BLaER1 (cell line): ENCODE results near the gene ZBTB20.

Source experiments
- H3K27ac ChIP-seq: shearing (Covaris generic); formaldehyde crosslinking; 2 replicates; pipeline ENCODE4 v1.8.1; 2022
- H3K27me3 ChIP-seq: shearing (Covaris generic); formaldehyde crosslinking; 2 replicates; pipeline ENCODE4 v1.8.1; 2022
- H3K36me3 ChIP-seq: shearing (Covaris generic); formaldehyde crosslinking; 2 replicates; pipeline ENCODE4 v1.8.1; 2022
- H3K4me1 ChIP-seq: shearing (Covaris generic); formaldehyde crosslinking; 2 replicates; pipeline ENCODE4 v1.8.1; 2022
- H3K4me2 ChIP-seq: shearing (Covaris generic); formaldehyde crosslinking; 2 replicates; pipeline ENCODE4 v1.8.1; 2022
- H3K4me3 ChIP-seq: shearing (Covaris generic); formaldehyde crosslinking; 2 replicates; pipeline ENCODE4 v1.8.1; 2022
- H3K9ac ChIP-seq: shearing (Covaris generic); formaldehyde crosslinking; 2 replicates; pipeline ENCODE4 v1.8.1; 2022
- H3K9me3 ChIP-seq: shearing (Covaris generic); formaldehyde crosslinking; 2 replicates; pipeline ENCODE4 v1.8.1; 2022
- H4K20me1 ChIP-seq: shearing (Covaris generic); formaldehyde crosslinking; 2 replicates; pipeline ENCODE4 v1.8.1; 2022
- Cebpa-rat ChIP-seq: shearing (Covaris generic); IDR thresholded peaks from 2 replicates; pipeline ENCODE4 v1.8.1; 2022

ZBTB20 gene

DNA sequence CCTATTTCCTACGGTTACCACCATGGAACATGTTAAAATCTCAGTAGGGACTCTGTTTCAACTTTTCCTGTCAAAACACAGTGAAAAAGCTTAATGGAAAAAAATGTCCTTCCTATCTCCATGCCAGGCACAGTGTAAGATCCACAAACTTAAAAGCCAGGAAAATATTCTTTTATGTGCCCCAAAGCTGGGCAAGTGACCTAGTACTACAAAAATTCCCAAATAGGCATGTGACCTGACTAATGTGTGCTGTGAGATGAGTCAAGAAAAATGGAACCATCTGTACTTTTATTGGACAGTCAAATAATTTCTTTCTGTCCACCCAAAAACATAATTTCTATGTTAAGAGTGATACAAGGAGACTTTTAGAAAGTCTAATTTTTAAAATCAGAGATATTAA lies 406.0 kb downstream of the ZBTB20 start:
- no peaks in the 10 kb centered on the region for H3K27me3 ChIP-seq
- H4K20me1 ChIP-seq, result no peaks in the 10 kb centered on the region
- H3K9me3 ChIP-seq, result no peaks in the 10 kb centered on the region
- H3K4me2 ChIP-seq, result no peak overlapping the region
- TF ChIP-seq Cebpa-rat, result no peak
- no peak overlapping the region for H3K4me3 ChIP-seq
- no peaks in the 10 kb centered on the region for H3K4me1 ChIP-seq
- no peak overlapping the region for H3K27ac ChIP-seq
- no peak overlapping the region for H3K9ac ChIP-seq
- no peaks in the 10 kb centered on the region for H3K36me3 ChIP-seq

DNA sequence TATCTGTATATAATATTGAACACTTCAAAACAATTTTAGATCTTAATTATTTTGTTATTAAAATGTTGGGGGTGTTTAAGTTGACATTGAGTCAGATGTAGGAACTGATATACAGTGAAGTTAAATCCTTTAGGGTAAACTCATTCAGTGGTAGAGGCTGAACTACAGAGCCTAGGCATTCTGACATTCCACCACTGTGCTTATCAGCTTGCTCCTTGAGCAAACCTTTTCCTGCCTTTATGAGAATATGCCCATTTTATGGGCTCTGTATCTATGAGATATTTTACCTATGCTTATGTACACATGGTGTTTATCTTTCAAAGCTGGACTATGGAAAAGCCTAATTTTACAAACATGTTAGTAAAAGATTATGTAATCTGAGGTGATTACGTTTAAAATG lies 407.5 kb downstream of the ZBTB20 start:
- no peak overlapping the region for H3K4me2 ChIP-seq
- H4K20me1 ChIP-seq, result no peaks in the 10 kb centered on the region
- H3K9ac ChIP-seq, result no peak overlapping the region
- no peak overlapping the region for H3K27ac ChIP-seq
- no peaks in the 10 kb centered on the region for H3K27me3 ChIP-seq
- TF ChIP-seq Cebpa-rat, result no peak
- no peaks in the 10 kb centered on the region for H3K36me3 ChIP-seq
- no peaks in the 10 kb centered on the region for H3K9me3 ChIP-seq
- H3K4me3 ChIP-seq, result no peak overlapping the region
- no peaks in the 10 kb centered on the region for H3K4me1 ChIP-seq

DNA sequence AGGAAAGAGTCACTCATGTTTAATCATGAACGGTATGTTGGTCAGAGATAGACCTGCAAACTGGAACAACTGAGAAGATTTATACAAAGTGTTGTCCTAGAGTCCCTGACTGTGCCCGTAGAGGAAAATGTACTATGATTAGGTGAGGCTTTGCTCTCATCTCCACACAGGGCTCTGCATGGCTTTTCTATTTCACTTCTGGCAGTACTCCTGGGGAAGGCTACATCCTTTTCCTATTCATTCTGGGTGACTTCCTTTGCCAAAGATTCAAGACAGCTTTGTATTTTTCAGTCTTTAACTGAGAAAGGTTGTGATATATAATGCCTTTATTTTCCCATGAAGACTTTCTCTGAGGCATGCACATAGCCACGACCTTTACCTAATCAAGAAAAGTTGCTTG lies 414.7 kb downstream of the ZBTB20 start:
- H3K9ac ChIP-seq, result no peak overlapping the region
- no peaks in the 10 kb centered on the region for H3K4me1 ChIP-seq
- no peak for TF ChIP-seq Cebpa-rat
- no peak overlapping the region for H3K4me2 ChIP-seq
- no peaks in the 10 kb centered on the region for H3K9me3 ChIP-seq
- no peak overlapping the region for H3K27ac ChIP-seq
- no peaks in the 10 kb centered on the region for H3K36me3 ChIP-seq
- no peak overlapping the region for H3K4me3 ChIP-seq
- H3K27me3 ChIP-seq, result no peaks in the 10 kb centered on the region
- no peaks in the 10 kb centered on the region for H4K20me1 ChIP-seq

DNA sequence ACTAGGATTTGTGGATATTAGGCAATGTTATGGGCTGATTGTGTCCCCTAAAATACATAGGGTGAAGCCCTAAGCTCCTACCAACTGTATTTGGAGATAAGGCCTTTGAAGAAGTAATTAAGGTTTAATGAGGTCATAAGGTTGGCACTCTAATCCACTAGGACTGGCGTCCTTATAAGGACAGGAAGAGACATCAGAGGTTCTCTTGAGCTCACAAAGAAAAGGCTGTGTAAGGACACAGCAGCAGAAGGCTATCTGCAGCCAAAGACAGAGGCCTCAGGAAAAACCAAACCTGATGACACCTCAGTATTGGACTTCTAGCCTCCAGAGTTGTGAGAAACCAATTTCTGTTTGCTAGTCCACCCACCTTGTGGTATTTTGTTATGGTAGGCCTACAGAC lies 416.7 kb downstream of the ZBTB20 start:
- Histone ChIP-seq H3K36me3 (no peaks in the 10 kb centered on the region), H4K20me1 (no peaks in the 10 kb centered on the region), H3K27me3 (no peaks in the 10 kb centered on the region), H3K4me3 (no peak overlapping the region), H3K4me2 (no peak overlapping the region), H3K4me1 (no peaks in the 10 kb centered on the region), H3K9ac (no peak overlapping the region), H3K27ac (no peak overlapping the region), H3K9me3 (no peaks in the 10 kb centered on the region)
- TF ChIP-seq Cebpa-rat, result no peak

DNA sequence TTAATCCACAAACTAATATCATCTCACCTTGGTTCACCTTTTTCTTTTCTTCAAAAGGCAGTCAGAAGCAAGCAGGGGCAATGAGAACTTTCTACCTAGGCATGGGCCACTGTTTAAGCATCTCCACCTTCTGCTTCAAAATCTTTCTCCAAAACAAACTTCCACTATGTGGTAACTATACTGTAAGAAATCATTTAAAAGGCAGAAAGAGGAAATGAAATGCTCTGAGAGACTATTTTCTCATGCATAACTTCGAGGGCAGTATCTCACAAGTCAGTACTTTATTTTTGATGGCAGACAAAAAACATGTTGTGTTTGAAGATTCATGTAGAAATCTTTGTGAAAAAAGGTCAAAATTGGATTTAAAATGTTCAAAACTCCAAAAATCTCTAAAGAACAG lies 419.7 kb downstream of the ZBTB20 start:
- TF ChIP-seq Cebpa-rat, result no peak
- no peaks in the 10 kb centered on the region for H3K9me3 ChIP-seq
- H3K27ac ChIP-seq, result no peak overlapping the region
- no peaks in the 10 kb centered on the region for H3K4me1 ChIP-seq
- no peaks in the 10 kb centered on the region for H3K27me3 ChIP-seq
- H4K20me1 ChIP-seq, result no peaks in the 10 kb centered on the region
- no peaks in the 10 kb centered on the region for H3K36me3 ChIP-seq
- H3K4me3 ChIP-seq, result no peak overlapping the region
- H3K4me2 ChIP-seq, result no peak overlapping the region
- H3K9ac ChIP-seq, result no peak overlapping the region

DNA sequence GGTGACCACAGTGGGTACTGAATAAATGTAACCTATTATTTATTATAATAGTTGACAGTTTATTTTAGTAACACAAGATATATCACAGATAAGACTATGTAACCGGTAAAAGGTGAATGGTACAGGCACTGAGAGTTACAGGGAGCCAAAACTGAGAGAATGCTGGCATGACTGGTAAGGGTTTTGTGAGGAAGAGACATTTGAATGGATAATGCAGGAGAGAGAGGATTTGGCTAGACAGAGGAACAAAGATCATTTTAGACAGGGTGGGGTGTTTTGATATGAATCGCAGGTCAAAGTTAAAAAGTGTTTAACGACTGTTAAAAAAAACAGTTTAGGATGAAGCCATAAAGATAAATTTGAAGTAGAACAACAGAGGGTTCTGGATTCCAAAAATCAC lies 421.1 kb downstream of the ZBTB20 start:
- H4K20me1 ChIP-seq, result no peaks in the 10 kb centered on the region
- no peaks in the 10 kb centered on the region for H3K4me1 ChIP-seq
- no peak overlapping the region for H3K27ac ChIP-seq
- no peaks in the 10 kb centered on the region for H3K27me3 ChIP-seq
- no peak overlapping the region for H3K4me2 ChIP-seq
- no peak overlapping the region for H3K9ac ChIP-seq
- H3K36me3 ChIP-seq, result no peaks in the 10 kb centered on the region
- no peaks in the 10 kb centered on the region for H3K9me3 ChIP-seq
- no peak for TF ChIP-seq Cebpa-rat
- H3K4me3 ChIP-seq, result no peak overlapping the region

DNA sequence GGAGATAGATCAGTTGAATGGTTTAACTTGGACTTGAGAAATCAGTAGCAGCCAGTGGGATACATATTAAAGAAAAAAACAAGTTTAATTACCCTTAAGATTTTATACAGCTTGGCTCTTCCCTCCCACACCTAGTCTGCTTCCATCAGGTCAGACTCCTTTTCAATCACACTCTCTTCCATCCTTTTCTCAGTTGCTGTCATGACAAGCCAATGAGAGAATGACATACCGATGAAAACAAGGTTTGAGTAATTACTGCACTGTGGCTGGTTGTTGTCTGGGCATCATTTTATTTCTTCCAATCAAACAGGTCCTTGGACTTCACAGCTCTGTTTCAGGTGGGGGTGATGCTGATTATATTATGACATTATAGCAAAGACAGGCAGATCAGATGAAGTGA lies 424.6 kb downstream of the ZBTB20 start:
- Histone ChIP-seq H3K9me3 (no peaks in the 10 kb centered on the region), H3K4me1 (no peaks in the 10 kb centered on the region), H4K20me1 (no peaks in the 10 kb centered on the region), H3K9ac (no peak overlapping the region), H3K4me2 (no peak overlapping the region), H3K27me3 (no peaks in the 10 kb centered on the region), H3K36me3 (no peaks in the 10 kb centered on the region), H3K4me3 (no peak overlapping the region), H3K27ac (no peak overlapping the region)
- TF ChIP-seq Cebpa-rat, result no peak

DNA sequence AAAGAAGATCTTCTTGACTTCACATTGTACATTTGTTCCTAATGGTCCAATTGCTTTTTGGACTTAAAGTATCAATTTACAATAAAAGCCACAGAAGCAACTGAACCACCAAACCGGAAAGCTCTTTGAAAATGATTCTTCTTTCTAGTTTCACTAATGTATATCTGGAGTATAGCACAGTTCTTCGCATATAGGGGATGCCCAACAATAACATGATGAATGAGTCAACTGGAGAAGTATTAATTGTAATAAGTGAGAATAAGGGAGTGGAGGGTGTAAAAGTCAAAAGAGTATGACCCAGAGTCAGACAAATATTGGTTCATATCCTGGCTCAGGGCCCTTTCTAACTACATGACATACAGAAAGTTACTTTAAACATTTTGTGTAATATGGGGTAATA lies 425.2 kb downstream of the ZBTB20 start:
- no peak overlapping the region for H3K9ac ChIP-seq
- H3K4me2 ChIP-seq, result no peak overlapping the region
- no peaks in the 10 kb centered on the region for H3K36me3 ChIP-seq
- H3K4me3 ChIP-seq, result no peak overlapping the region
- no peak overlapping the region for H3K27ac ChIP-seq
- no peaks in the 10 kb centered on the region for H3K4me1 ChIP-seq
- H4K20me1 ChIP-seq, result no peaks in the 10 kb centered on the region
- no peaks in the 10 kb centered on the region for H3K9me3 ChIP-seq
- TF ChIP-seq Cebpa-rat, result no peak
- H3K27me3 ChIP-seq, result no peaks in the 10 kb centered on the region

DNA sequence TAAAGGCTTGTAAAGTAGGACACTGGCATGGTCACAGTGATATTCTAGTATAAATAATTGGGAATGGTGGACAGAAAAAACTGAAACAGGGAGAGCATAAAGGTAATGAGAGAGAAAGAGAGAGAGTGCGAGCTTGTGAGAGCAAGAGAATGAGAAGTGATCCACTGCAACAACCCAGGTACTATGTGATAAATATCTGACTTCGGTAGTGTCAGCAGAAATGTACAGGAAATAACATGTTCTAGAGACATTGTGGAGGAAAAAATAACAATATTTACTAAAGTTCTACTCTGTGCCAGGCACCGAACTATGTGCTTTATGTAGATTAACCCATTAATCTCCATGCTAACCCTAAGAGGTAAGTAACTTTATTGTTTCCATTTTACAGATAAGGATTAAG lies 425.9 kb downstream of the ZBTB20 start:
- no peaks in the 10 kb centered on the region for H3K9me3 ChIP-seq
- H3K36me3 ChIP-seq, result no peaks in the 10 kb centered on the region
- H3K4me1 ChIP-seq, result no peaks in the 10 kb centered on the region
- no peak overlapping the region for H3K4me2 ChIP-seq
- no peak overlapping the region for H3K4me3 ChIP-seq
- no peak for TF ChIP-seq Cebpa-rat
- no peak overlapping the region for H3K9ac ChIP-seq
- H3K27ac ChIP-seq, result no peak overlapping the region
- no peaks in the 10 kb centered on the region for H4K20me1 ChIP-seq
- H3K27me3 ChIP-seq, result no peaks in the 10 kb centered on the region

DNA sequence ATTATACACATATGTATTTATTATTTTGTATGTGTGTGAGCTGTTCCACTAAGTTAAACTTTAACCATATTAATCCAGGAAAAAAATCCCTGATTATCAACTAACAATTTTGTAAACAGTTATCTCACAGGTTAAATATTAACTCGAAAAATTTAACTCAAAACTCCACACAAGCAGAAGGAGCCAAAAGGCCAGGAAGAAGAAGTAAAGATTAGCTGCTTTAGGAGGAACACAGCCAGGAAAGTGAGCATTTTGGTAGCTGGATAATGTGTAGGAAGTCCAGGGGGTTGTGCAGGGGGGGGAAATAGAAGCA lies 428.2 kb downstream of the ZBTB20 start:
- Histone ChIP-seq H4K20me1 (no peaks in the 10 kb centered on the region), H3K9ac (no peak overlapping the region), H3K27ac (no peak overlapping the region), H3K4me3 (no peak overlapping the region), H3K4me2 (no peak overlapping the region), H3K36me3 (no peaks in the 10 kb centered on the region), H3K27me3 (no peaks in the 10 kb centered on the region), H3K9me3 (no peaks in the 10 kb centered on the region), H3K4me1 (no peaks in the 10 kb centered on the region)
- TF ChIP-seq Cebpa-rat, result no peak

DNA sequence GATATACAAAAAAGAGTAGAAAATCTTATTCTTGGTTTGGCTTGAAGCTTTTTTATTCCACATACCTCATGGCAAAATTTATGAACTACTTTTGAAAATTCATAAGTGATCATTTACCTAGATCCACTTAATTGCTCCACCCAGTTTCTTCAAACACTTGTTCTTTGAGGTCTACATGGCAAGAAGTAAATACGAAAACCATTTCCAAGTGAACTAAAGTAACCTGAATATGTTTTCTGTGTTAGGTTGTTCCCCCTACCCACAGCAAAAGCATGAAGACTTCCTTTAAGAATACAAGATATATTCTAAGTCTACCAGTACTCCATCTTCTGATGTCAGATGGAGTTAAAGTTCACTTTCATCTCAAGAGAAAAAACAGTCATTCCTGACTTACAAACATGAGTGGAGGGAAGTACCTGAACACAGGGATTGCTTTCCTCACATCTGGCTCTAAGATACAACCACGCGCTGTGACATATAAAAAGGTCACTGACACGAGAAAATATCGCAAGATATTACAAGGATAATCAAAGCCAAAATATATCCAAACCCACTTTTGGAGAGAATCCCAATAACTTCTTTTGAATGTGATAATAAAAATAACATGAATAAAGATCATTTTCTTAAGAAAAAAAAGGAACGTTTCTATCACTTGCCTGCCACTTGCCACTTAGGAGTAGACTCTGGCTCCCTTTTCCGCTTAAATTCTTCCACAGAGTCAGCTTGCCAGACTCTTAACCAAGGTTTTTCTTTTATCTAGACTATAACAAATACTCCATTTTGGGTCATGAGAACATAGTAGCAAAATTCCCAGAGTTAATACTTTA lies 428.8 kb downstream of the ZBTB20 start:
- H3K4me2 ChIP-seq, result no peak overlapping the region
- H3K27me3 ChIP-seq, result no peaks in the 10 kb centered on the region
- no peaks in the 10 kb centered on the region for H3K36me3 ChIP-seq
- no peaks in the 10 kb centered on the region for H3K4me1 ChIP-seq
- TF ChIP-seq Cebpa-rat, result no peak
- no peak overlapping the region for H3K9ac ChIP-seq
- H3K27ac ChIP-seq, result no peak overlapping the region
- H4K20me1 ChIP-seq, result no peaks in the 10 kb centered on the region
- H3K4me3 ChIP-seq, result no peak overlapping the region
- no peaks in the 10 kb centered on the region for H3K9me3 ChIP-seq
